Stimulated activated naive CD8-positive, alpha-beta T cell treated with anti-CD3 and anti-CD28 coated beads, Interleukin-15, amount 100 ng/mL, for 72 hours (primary cell): ENCODE measurements around the gene SMIM12.
A peak's percentile ranks its signal among the peaks of the same experiment; 100 is the strongest.
"Not testable (repeated sequence)": the region's sequence is repeated elsewhere in the genome, so short reads cannot be mapped to it uniquely, and the experiment has no call there.

Experiments used
- ATAC-seq: fragments of 150-1000 bp; cut with Tn5 transposase; 2 replicates; pipeline ENCODE4 v1.10.0; 2021; ENCODE audit warnings: mild to moderate bottlenecking, moderate library complexity
- DNase-seq, 2 donors: peaks; one replicate each; pipeline ENCODE4 v3.0.0; 2021 to 2022
- H3K27ac Mint-ChIP-seq, 2 donors: one replicate each; pipeline ENCODE4 v1.8.0; 2022; ENCODE audit warnings: mild to moderate bottlenecking in 2 of 2, mixed read lengths in 2 of 2, moderate library complexity in 2 of 2
- H3K27me3 Mint-ChIP-seq: one replicate; pipeline ENCODE4 v1.8.0; 2022; ENCODE audit warnings: mixed read lengths
- H3K4me1 Mint-ChIP-seq: one replicate; pipeline ENCODE4 v1.8.0; 2022; ENCODE audit warnings: mild to moderate bottlenecking, mixed read lengths
- H3K4me3 Mint-ChIP-seq, 2 donors: one replicate each; pipeline ENCODE4 v1.8.0; 2022; ENCODE audit warnings: mild to moderate bottlenecking in 2 of 2, mixed read lengths in 2 of 2, moderate library complexity in 1 of 2
- H3K9me3 Mint-ChIP-seq, 2 donors: one replicate each; pipeline ENCODE4 v1.8.0; 2022; ENCODE audit warnings: mixed read lengths in 2 of 2

The SMIM12 gene

GRCh38 chr1:34839526-34840305 lies 19.8 kb downstream of the SMIM12 start:
- no peak for DNase-seq
- ATAC-seq = no peak
- Mint-ChIP-seq H3K9me3 (no peaks in the 10 kb centered on the region), H3K4me3 (no peak overlapping the region), H3K27ac (no peak overlapping the region), H3K4me1 (peaks cover 9% of the 10 kb centered on the region), H3K27me3 (no peaks in the 10 kb centered on the region)

GRCh38 chr1:34833711-34834110 lies 25.8 kb downstream of the SMIM12 start:
- ATAC-seq (no peak), DNase-seq (no peak)
- H3K27ac Mint-ChIP-seq = no peak overlapping the region
- H3K27me3 Mint-ChIP-seq = no peaks in the 10 kb centered on the region
- no peak overlapping the region for H3K4me3 Mint-ChIP-seq
- no peaks in the 10 kb centered on the region for H3K4me1 Mint-ChIP-seq
- H3K9me3 Mint-ChIP-seq = no peaks in the 10 kb centered on the region

GRCh38 chr1:34831721-34832246 lies 27.8 kb downstream of the SMIM12 start:
- no peak for ATAC-seq
- no peak overlapping the region for H3K27ac Mint-ChIP-seq
- H3K27me3 Mint-ChIP-seq = no peaks in the 10 kb centered on the region
- no peaks in the 10 kb centered on the region for H3K4me1 Mint-ChIP-seq
- H3K4me3 Mint-ChIP-seq = no peak overlapping the region
- H3K9me3 Mint-ChIP-seq = no peaks in the 10 kb centered on the region
- no peak for DNase-seq

GRCh38 chr1:34829250-34829649 lies 30.3 kb downstream of the SMIM12 start:
- DNase-seq (no peak), ATAC-seq (no peak)
- H3K27ac Mint-ChIP-seq = no peak overlapping the region
- H3K4me3 Mint-ChIP-seq = no peak overlapping the region
- no peaks in the 10 kb centered on the region for H3K27me3 Mint-ChIP-seq
- no peaks in the 10 kb centered on the region for H3K4me1 Mint-ChIP-seq
- H3K9me3 Mint-ChIP-seq = no peaks in the 10 kb centered on the region

- no peak for DNase-seq
- Mint-ChIP-seq H3K9me3 (no peaks in the 10 kb centered on the region), H3K27me3 (no peaks in the 10 kb centered on the region), H3K4me1 (no peaks in the 10 kb centered on the region), H3K27ac (peak overlapping the region in 1 of 2 donors; percentile 5), H3K4me3 (no peak overlapping the region)
- ATAC-seq = no peak
Observed at GRCh38 chr1:34828611-34829010, 30.9 kb downstream of the SMIM12 start.

GRCh38 chr1:34827341-34827941 lies 32.1 kb downstream of the SMIM12 start:
- H3K4me3 Mint-ChIP-seq = no peak overlapping the region
- DNase-seq = no peak
- ATAC-seq = no peak
- no peaks in the 10 kb centered on the region for H3K9me3 Mint-ChIP-seq
- H3K4me1 Mint-ChIP-seq = no peaks in the 10 kb centered on the region
- H3K27me3 Mint-ChIP-seq = no peaks in the 10 kb centered on the region
- no peak overlapping the region for H3K27ac Mint-ChIP-seq

GRCh38 chr1:34825455-34826091 lies 34.0 kb downstream of the SMIM12 start:
- H3K4me1 Mint-ChIP-seq = no peaks in the 10 kb centered on the region
- DNase-seq (no peak), ATAC-seq (no peak)
- no peaks in the 10 kb centered on the region for H3K27me3 Mint-ChIP-seq
- H3K4me3 Mint-ChIP-seq = no peak overlapping the region
- no peaks in the 10 kb centered on the region for H3K9me3 Mint-ChIP-seq
- H3K27ac Mint-ChIP-seq = no peak overlapping the region

GRCh38 chr1:34824817-34825454 lies 34.6 kb downstream of the SMIM12 start:
- ATAC-seq = no peak
- Mint-ChIP-seq H3K9me3 (no peaks in the 10 kb centered on the region), H3K4me1 (no peaks in the 10 kb centered on the region), H3K27ac (no peak overlapping the region), H3K4me3 (no peak overlapping the region), H3K27me3 (no peaks in the 10 kb centered on the region)
- DNase-seq = no peak

GRCh38 chr1:34822202-34822601 lies 37.3 kb downstream of the SMIM12 start:
- no peak for DNase-seq
- no peak for ATAC-seq
- no peaks in the 10 kb centered on the region for H3K4me1 Mint-ChIP-seq
- no peak overlapping the region for H3K4me3 Mint-ChIP-seq
- no peaks in the 10 kb centered on the region for H3K9me3 Mint-ChIP-seq
- no peaks in the 10 kb centered on the region for H3K27me3 Mint-ChIP-seq
- no peak overlapping the region for H3K27ac Mint-ChIP-seq

- not testable (repeated sequence) for H3K9me3 Mint-ChIP-seq, ATAC-seq, H3K4me1 Mint-ChIP-seq, DNase-seq, H3K27me3 Mint-ChIP-seq, H3K4me3 Mint-ChIP-seq, H3K27ac Mint-ChIP-seq
Observed at GRCh38 chr1:34818862-34819261, 40.7 kb downstream of the SMIM12 start.

- no peak for ATAC-seq
- Mint-ChIP-seq H3K9me3 (no peaks in the 10 kb centered on the region), H3K4me1 (no peaks in the 10 kb centered on the region), H3K4me3 (no peak overlapping the region), H3K27ac (no peak overlapping the region), H3K27me3 (no peaks in the 10 kb centered on the region)
- DNase-seq = no peak
Observed at GRCh38 chr1:34816778-34817177, 42.8 kb downstream of the SMIM12 start.

GRCh38 chr1:34816332-34816731 lies 43.2 kb downstream of the SMIM12 start:
- Mint-ChIP-seq H3K27ac (no peak overlapping the region), H3K4me3 (no peak overlapping the region), H3K4me1 (no peaks in the 10 kb centered on the region), H3K27me3 (no peaks in the 10 kb centered on the region), H3K9me3 (no peaks in the 10 kb centered on the region)
- DNase-seq (no peak), ATAC-seq (no peak)

- H3K27ac Mint-ChIP-seq, H3K4me1 Mint-ChIP-seq, H3K27me3 Mint-ChIP-seq, DNase-seq, H3K4me3 Mint-ChIP-seq, ATAC-seq: not testable (repeated sequence)
- peaks cover 4 to 12% of the 10 kb centered on the region in 2 donors for H3K9me3 Mint-ChIP-seq
Observed at GRCh38 chr1:34810781-34811180, 48.8 kb downstream of the SMIM12 start.

- DNase-seq = no peak
- ATAC-seq = no peak
- H3K9me3 Mint-ChIP-seq = peaks cover 4 to 18% of the 10 kb centered on the region in 2 donors
- no peak overlapping the region for H3K4me3 Mint-ChIP-seq
- no peaks in the 10 kb centered on the region for H3K4me1 Mint-ChIP-seq
- H3K27me3 Mint-ChIP-seq = no peaks in the 10 kb centered on the region
- H3K27ac Mint-ChIP-seq = no peak overlapping the region
Observed at GRCh38 chr1:34808051-34808810, 51.3 kb downstream of the SMIM12 start.

GRCh38 chr1:34806396-34806795 lies 53.2 kb downstream of the SMIM12 start:
- peaks cover 4 to 20% of the 10 kb centered on the region in 2 donors for H3K9me3 Mint-ChIP-seq
- no peak overlapping the region for H3K4me3 Mint-ChIP-seq
- DNase-seq (no peak), ATAC-seq (no peak)
- no peak overlapping the region for H3K27ac Mint-ChIP-seq
- no peaks in the 10 kb centered on the region for H3K27me3 Mint-ChIP-seq
- no peaks in the 10 kb centered on the region for H3K4me1 Mint-ChIP-seq
